Prostate gland (tissue), 2 donors: Measurements from ENCODE around the gene EBF3.

ENCODE experiments used
- POLR2A ChIP-seq: fragments of 450-650 bp; IDR thresholded peaks from one replicate; pipeline ENCODE4 v1.6.1; 2016; ENCODE audit warnings: antibody characterized with exemption, mild to moderate bottlenecking
- TF ChIP-seq, protein P1 (sequence below), 4 experiments: fragments of 200-600 bp in 2 of 4; fragments of 450-650 bp in 2 of 4; sonication (generic) in 2 of 4; IDR thresholded peaks; 1 replicate in 3 of 4; 2 replicates in 1 of 4; pipeline ENCODE4 v1.5.1; 2016 to 2019; ENCODE audit warnings: antibody characterized with exemption in 4 of 4, mild to moderate bottlenecking in 2 of 4, moderate library complexity in 2 of 4

DNA sequence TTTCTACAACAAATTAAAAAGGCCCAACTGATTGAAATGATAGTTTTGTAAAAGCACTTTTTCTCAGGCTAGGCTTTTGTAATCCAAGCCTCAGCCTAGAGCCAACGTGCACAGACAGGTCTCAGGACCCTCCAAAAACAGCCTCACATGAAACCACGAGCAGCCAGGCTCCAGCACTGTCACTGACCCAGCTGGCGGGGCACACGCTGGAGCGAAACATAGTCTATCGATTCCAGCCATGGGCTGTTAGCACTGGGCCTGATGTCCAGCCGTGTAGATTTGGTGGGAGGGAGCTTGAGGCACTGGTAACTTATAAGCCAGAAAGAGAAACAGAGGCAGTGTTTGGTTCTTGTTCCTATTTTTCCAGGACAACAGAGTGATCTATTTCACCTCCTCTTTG lies 104.5 kb downstream of the EBF3 start:
- TF ChIP-seq, protein P1, sequence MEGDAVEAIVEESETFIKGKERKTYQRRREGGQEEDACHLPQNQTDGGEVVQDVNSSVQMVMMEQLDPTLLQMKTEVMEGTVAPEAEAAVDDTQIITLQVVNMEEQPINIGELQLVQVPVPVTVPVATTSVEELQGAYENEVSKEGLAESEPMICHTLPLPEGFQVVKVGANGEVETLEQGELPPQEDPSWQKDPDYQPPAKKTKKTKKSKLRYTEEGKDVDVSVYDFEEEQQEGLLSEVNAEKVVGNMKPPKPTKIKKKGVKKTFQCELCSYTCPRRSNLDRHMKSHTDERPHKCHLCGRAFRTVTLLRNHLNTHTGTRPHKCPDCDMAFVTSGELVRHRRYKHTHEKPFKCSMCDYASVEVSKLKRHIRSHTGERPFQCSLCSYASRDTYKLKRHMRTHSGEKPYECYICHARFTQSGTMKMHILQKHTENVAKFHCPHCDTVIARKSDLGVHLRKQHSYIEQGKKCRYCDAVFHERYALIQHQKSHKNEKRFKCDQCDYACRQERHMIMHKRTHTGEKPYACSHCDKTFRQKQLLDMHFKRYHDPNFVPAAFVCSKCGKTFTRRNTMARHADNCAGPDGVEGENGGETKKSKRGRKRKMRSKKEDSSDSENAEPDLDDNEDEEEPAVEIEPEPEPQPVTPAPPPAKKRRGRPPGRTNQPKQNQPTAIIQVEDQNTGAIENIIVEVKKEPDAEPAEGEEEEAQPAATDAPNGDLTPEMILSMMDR (IDR thresholded peaks at IDR 0.05), result no peak
- TF ChIP-seq POLR2A, result no peak
